HFF-Myc (cell line): ENCODE data around the gene AGAP1.

Experiments used
- DNase-seq: peaks from one replicate; pipeline ENCODE4 v3.0.0-alpha.2; 2011; ENCODE audit warnings: low read depth; ENCODE audit errors: extremely low read depth
- H3K4me3 ChIP-seq: replicated peaks from 2 replicates; pipeline ENCODE4 v1.5.1; 2011; ENCODE audit warnings: low read depth, mild to moderate bottlenecking, control low read depth, low read length
- CTCF ChIP-seq: IDR thresholded peaks from 2 replicates; pipeline ENCODE4 v1.5.1; 2012; ENCODE audit warnings: mild to moderate bottlenecking, low read depth, low read length, control low read depth; ENCODE audit errors: missing control alignments

Gene AGAP1

GRCh38 chr2:236123716-236124115, 629.9 kb downstream of the AGAP1 start:
- no peak overlapping the region for H3K4me3 ChIP-seq
- no peak for TF ChIP-seq CTCF
- DNase-seq, result no peak

- no peak overlapping the region for H3K4me3 ChIP-seq
- no peak for DNase-seq
- TF ChIP-seq CTCF, result no peak
Measured at GRCh38 chr2:236124182-236124893, 630.5 kb downstream of the AGAP1 start.

GRCh38 chr2:236125541-236125940, 631.7 kb downstream of the AGAP1 start:
- no peak for TF ChIP-seq CTCF
- H3K4me3 ChIP-seq, result no peak overlapping the region
- DNase-seq, result no peak

GRCh38 chr2:236127010-236127409, 633.2 kb downstream of the AGAP1 start:
- DNase-seq, result no peak
- no peak overlapping the region for H3K4me3 ChIP-seq
- TF ChIP-seq CTCF, result no peak

- TF ChIP-seq CTCF, result no peak
Measured at GRCh38 chr2:236128321-236128720, 634.5 kb downstream of the AGAP1 start.

GRCh38 chr2:236129935-236130334, 636.1 kb downstream of the AGAP1 start:
- no peak for DNase-seq
- no peak for TF ChIP-seq CTCF

More at GRCh38 chr2:236128321-236128720, 634.5 kb downstream of the AGAP1 start:
- DNase-seq, result no peak
- H3K4me3 ChIP-seq, result no peak overlapping the region

More at GRCh38 chr2:236129935-236130334, 636.1 kb downstream of the AGAP1 start:
- H3K4me3 ChIP-seq, result no peak overlapping the region
